ENCODE data around the gene GCFC2.

- TF ChIP-seq ZNF274 (IDR thresholded peaks at IDR 0.05; ENCODE audit: low read depth, low read length) (no peak), YY1 (IDR thresholded peaks at IDR 0.05; ENCODE audit: insufficient read depth, insufficient read length) (no peak), SUZ12 (IDR thresholded peaks at IDR 0.05; ENCODE audit: extremely low read depth, insufficient read depth, insufficient read length) (no peak)
Observed at GRCh38 chr2:75633620-75634019, 77.1 kb downstream of the GCFC2 start.
